Fibroblast of peridontal ligament (primary cell): ENCODE data around the gene MEIOSIN.

ENCODE experiments used
- DNase-seq: peaks from one replicate; pipeline ENCODE4 v3.0.0-alpha.2; 2010; ENCODE audit errors: extremely low read depth

MEIOSIN gene

DNA sequence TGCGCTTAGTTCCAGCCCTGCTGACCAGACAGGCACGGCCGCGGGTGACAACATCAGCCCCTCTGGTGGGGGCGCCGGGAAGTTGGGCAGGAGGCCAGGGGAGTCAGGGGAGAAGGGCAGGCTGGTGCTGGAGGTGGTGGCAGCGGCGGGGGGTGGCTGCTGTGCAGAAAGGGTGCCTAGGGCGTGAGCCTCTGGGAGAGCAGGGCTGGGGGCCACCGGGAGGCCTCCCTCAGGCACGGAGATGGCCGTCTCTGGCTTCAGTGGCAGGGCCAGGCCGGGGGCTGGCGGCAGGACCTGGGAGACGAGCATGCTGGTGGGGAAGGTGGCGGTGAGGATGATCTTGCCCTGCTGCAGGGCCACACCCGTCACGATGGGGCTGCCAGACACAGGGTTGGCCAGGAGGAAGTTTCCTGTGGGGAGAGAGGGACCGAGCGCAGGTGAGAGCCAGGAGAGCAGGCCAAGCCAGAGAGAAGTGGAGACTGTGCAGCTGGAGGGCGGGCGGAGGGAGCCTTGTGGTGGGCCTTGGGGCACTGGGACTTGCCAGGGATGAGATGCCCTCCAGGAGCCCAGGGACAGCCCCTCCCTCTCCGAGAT is 32.6 kb downstream of the MEIOSIN start:
- no peak for DNase-seq

DNA sequence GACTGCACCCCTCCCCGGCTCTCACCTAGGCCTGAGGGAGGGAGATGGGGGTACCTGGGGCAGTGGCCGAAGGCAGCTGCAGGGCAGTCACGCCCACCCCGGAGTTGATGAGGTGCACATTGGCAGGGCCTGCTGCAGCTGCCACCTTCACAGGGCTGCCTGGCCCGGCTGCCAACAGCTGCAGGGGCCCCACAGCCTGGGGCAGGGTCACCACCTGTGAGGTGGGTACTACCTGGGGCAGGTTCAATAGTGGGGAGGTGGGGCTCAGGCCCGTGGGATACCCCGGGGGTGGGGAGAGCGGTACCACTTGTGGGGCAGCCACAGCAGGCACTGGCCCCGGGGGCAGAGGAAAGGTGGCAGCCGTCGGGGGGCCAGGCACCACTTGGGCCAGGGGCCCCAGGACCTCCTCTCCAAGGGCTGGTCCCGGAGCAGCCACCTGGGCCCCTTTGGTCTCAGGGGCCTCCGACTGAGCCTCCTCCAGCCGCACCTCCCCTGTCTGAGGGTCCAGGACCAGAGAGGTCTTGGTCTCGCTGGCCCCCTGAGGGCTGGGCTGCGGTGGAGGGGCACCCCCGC is 33.1 kb downstream of the MEIOSIN start:
- DNase-seq: no peak

DNA sequence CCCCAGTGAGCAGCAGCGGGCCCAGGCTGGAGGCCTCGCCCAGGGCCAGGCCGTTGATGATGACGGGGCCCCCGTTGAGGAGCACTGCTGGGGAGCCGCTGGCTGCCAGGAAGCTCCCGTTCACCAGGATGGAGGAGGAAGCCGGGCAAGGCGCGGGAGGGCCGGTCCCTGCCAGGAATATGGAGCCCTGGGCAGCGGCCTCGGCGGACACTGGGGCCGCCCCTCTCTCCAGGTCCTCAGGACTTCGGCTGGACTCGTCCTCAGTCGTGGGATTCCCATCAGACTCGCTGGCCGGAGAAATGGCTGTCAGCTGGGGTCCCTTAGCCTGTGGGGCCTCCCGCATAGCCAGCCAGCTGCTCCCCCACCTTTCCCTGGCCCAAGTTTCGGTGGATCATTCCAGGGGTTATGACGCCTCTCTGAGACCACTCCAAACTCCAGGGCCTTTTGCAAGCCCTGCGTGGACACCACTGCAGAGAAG is 33.7 kb downstream of the MEIOSIN start:
- no peak for DNase-seq

DNA sequence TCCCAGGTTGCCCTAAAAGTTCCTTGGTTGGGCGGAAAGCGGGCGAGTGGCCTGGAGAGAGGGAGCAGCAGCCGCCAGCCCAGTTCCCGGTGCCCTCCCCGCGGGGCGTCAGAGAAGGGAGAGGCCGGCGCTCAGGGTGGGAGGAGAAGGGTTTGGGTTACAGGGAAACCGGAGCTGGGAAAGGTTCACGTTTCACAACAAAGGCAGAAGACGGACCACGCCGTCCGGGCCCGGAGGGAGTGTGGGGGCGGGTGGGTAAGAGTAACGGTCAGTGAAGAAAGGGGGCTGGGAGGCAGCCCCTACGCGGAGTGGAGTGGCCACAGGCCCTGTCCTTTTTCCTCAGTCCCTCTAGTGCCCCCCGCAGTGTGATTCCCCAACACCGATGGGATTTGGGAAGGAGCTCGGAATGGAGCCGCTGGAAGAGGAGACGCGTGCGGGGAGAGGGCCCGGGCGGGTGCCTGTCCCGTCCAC is 34.2 kb downstream of the MEIOSIN start:
- peak; percentile 83 for DNase-seq

DNA sequence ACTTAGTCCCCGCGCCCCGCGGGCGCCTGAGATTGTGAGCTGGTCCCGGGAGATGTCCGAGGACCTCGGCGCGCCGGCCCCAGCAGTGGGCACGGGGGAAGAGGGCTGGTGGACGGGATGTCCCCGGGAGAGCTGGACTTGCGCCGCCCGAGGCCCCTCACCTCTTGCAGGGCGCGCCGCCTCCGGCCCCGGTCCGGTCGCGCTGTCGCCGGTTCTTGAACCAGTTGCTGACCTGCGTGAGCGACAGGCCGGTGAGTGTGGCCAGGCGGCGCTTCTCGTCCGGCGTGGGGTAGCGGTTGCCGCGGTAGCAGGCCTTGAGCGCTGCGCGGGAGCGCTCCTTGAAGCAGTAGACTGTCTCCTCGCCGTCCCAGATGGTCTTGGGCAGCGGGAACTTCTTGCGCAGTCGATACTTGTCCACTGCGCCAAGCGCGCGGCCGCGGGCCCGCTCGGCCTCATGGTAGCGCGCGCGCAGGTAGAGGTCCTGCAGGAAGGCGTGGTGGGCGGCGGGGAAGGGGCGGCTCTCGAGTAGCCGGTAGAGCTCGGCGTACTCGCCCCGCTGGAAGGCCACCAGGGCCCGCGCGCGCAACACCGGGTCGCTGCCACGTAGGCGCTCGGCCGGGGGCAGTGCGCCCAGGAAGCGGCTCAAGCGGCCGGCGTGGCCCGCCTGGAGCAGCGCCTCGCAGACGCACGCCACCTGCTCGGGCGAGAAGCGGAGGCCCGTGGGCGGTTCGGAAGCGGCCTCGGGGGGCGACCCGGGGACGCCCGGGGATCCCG is 34.8 kb downstream of the MEIOSIN start:
- peak; percentile 59 for DNase-seq

DNA sequence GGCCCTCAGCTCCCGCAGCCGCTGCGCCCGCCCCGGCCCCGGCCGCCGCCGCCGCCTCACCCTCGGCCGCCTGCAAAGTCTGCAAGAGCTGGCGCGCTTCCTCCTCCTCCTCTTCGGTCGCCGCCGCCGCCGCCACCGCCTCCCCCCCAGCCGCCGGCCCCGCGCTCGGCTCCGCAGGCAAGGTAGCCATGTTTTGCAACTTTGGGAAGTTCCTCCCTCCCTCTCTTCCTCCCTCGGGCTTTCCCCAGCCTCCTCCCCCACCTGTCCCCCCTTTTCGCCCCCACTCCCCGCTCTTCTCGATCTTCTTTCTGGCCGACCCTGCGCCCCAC is 35.4 kb downstream of the MEIOSIN start:
- DNase-seq: no peak

DNA sequence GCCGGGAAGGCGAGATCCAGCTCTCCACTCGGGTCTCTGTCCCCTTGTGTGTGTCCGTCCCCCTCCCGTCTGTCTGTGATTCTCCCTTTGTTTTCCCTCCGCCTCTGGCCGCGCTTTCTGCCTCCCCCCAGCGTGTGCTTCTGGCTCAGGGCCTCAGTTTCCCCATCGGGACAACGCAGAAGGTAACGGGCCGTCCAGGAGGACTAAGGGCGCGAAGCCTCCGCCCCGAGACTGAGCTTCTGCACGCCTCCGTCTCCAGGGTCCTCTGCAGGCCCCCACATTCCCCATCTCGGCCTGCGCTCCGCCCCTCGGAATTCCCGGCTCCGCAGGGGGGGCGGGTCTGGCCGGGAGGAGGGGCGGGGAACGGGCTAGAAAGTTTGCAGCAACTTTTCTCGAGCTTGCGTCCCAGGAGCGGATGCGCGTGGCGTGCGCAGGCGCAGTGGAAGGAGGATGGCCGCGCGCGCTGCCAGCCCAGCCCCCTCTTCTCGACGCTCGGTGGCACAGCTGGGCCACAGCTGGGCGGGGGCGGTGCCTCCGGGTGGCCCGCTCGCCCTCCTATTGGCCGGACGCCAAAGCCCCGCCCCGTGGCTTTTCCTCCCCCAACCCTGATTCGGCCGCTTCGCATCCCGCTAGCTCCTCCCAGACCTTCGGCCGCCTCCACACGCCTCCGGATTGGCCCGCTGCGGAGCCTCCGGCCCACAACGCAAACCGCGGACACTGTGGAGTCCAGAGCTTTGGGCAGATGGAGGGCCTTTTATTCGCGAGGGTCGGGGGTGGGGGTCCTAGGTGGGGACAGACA is 35.9 kb downstream of the MEIOSIN start, which contains the start of gene SIX5:
TSS of gene SIX5 (minus strand) at position 269 of the 799 bp plus-strand sequence. CDS start 408 bp downstream, outside the sequence.
- peak; percentile 96 for DNase-seq

DNA sequence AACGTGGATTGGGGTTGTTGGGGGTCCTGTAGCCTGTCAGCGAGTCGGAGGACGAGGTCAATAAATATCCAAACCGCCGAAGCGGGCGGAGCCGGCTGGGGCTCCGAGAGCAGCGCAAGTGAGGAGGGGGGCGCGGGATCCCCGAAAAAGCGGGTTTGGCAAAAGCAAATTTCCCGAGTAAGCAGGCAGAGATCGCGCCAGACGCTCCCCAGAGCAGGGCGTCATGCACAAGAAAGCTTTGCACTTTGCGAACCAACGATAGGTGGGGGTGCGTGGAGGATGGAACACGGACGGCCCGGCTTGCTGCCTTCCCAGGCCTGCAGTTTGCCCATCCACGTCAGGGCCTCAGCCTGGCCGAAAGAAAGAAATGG is 36.6 kb downstream of the MEIOSIN start:
- peak; percentile 37 for DNase-seq

DNA sequence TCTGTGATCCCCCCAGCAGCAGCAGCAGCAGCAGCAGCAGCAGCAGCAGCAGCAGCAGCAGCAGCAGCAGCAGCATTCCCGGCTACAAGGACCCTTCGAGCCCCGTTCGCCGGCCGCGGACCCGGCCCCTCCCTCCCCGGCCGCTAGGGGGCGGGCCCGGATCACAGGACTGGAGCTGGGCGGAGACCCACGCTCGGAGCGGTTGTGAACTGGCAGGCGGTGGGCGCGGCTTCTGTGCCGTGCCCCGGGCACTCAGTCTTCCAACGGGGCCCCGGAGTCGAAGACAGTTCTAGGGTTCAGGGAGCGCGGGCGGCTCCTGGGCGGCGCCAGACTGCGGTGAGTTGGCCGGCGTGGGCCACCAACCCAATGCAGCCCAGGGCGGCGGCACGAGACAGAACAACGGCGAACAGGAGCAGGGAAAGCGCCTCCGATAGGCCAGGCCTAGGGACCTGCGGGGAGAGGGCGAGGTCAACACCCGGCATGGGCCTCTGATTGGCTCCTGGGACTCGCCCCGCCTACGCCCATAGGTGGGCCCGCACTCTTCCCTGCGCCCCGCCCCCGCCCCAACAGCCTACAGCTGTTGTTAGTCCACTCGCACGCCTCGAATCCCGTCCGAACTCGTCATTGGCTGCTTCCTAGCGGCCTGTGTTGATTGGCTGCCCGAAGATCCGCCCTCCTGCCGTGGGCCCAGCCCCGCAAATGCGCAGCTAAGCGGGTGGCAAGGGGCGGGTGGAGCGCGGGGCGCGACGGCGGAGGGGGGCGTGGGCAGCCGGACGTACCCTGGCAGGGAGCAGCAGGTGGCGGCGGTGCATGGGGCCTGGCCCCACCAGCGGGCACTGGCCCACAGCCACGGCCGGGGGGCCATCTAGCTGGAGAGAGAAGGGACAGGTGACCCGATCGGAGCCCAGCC is 37.2 kb downstream of the MEIOSIN start:
- peak; percentile 96 for DNase-seq

DNA sequence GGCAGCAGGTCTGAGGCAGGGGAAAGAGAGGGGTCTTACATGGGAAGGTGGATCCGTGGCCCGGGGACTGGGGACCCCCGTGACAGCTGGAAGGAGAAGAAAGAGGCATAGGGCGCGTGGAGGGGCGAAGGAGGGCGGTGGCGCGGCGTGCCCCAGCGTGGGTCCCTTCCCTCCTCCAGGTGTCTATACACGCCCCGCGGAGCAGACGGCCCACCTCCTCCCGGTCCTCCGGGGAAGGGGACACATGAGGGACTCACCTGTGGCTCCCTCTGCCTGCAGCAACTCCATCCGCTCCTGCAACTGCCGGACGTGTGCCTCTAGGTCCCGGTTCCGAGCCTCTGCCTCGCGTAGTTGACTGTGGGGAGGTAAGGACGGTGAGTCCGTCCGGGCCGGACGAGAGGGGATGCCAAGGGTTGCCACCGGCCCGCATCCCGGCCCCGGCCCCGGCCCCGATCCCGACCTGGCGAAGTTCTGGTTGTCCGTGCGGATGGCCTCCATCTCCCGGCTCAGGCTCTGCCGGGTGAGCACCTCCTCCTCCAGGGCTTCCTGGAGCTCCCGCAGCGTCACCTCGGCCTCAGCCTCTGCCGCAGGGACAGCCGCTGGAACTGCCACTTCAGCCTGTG is 38.2 kb downstream of the MEIOSIN start:
- DNase-seq: no peak

DNA sequence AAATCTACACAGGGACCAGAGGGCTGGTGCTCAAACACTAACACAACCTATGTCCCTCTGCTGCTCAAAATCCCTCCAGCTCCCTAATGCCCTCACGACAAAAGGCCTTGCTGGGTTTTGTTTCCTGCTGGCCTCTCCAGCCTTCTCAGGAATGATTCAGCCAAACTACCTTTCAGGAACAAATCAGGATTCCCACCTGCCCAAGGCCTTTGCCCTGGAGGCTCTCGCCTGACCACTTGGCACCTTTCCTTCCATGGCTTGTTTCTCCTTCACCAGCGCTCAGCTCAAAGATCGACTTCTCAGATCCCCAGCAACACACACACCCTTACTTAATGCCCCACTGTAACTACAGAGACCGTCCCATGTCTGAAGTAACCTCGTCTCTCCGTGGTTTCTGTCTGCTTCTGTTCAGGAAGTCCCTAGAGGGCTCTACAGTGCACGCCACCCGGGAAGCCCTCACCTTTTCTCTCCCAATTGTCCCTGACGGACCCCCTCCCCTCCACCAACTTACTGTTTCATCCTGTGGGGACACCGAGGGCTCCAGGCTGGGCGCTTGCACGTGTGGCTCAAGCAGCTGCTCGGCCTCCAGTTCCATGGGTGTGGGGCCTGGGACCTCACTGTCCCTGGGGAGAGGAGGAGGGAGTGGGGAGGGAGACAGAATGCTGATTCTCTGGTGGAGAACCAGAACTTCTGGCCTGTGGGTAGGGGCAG is 39.0 kb downstream of the MEIOSIN start:
- DNase-seq: no peak

DNA sequence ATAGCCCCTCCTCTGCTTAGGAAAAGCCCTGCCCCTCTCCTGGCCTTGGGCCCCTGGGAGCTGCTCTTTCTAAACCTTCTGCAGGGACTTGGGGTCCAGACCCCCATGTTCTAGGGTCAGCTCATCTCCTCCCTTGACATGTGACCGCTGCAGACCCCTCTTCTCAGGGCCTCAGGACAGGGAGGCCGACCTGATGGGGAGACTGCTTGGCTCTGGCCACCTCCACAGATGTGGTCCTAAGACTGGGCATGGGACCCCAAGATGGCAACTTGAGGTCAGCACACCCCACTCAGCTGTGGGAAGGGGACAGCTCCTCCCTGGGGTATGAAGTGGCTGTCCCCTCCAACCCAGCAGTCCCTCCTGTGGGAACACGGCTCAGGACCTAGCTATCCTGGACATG is 39.7 kb downstream of the MEIOSIN start:
- DNase-seq: no peak

DNA sequence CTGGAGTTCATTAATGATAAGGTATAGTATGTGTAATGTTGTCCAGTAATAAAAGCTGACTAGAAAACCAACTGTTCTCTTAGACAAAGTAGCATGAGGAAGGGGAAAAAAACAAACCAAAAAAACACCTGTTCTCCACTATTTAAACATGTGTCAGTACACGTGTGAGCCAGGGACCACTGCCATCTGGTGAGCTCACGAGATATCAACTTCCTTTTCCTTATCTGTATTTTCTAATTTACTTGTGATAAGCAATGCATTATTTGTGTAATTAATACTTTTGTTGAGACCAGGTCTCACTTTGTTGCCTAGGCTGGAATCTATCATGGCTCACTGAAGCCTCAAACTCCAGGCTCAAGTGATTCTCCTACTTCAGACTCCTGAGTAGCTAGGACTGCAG is 40.1 kb downstream of the MEIOSIN start:
- no peak for DNase-seq

DNA sequence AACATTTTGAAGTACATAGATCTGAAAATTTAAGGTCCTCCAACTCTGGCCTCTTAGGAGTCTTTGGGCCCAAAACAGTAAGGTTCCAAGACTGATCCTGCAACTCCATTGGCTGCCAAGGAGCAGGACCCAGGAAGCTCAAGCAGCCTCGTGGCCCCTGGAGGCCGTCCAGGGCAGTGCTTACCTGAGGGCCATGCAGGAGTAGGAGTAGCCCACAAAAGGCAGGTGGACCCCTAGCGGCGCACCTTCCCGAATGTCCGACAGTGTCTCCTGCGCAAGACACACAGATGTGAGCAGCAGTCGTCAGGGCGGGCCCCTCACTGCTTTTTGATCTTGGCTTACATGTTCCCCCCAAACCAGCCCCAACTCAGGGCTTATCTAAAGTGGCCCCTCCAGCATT is 41.5 kb downstream of the MEIOSIN start:
- DNase-seq: no peak

DNA sequence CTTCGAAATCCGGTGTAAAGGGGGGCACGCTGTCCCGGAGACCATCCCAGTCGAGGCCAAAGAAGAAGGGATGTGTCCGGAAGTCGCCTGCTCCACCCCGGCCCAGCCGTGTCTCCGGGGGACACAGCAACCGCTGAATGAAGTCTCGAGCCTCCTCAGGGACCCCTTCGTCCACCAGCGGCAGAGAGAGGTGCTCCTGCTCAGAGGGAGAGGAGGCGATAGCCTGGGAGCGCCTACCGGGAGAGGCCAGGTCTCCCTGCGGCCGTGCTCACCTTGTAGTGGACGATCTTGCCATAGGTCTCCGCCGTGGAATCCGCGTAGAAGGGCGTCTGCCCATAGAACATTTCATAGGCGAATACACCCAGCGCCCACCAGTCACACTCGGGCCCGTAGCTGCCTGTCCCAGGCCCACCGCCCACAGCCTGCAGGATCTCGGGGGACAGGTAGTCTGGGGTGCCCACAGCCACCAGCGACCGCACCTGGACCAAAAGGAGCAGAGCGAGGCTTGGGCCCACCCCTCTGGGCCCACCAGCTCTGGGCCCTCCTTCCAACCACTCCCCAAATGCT is 44.2 kb downstream of the MEIOSIN start:
- no peak for DNase-seq

DNA sequence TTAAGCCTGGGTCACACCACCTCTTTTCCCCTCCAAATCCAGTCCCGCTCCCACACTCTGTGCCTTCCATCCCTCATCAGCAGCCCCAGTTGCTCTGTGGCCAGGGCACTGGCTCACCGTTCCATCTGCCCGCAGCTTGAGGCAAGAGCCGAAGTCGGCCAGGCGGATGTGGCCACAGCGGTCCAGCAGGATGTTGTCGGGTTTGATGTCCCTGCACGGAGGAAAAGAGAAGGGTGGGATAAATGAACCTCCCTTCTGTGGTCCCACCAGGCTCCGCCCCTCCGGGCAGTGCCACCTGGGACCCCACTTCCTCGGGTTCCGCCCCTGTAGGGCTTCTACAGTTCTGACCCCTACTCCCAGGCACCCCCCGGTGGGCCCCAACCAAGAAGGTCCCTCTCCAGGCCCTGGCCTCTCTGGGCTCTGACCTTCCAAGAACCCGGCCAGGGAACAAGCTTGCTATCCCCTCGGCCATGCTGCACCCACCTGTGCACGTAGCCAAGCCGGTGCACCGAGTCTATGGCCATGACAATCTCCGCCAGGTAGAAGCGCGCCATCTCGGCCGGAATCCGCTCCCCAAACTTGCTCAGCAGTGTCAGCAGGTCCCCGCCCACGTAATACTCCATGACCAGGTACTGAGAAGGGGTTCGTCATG is 44.9 kb downstream of the MEIOSIN start:
- no peak for DNase-seq

DNA sequence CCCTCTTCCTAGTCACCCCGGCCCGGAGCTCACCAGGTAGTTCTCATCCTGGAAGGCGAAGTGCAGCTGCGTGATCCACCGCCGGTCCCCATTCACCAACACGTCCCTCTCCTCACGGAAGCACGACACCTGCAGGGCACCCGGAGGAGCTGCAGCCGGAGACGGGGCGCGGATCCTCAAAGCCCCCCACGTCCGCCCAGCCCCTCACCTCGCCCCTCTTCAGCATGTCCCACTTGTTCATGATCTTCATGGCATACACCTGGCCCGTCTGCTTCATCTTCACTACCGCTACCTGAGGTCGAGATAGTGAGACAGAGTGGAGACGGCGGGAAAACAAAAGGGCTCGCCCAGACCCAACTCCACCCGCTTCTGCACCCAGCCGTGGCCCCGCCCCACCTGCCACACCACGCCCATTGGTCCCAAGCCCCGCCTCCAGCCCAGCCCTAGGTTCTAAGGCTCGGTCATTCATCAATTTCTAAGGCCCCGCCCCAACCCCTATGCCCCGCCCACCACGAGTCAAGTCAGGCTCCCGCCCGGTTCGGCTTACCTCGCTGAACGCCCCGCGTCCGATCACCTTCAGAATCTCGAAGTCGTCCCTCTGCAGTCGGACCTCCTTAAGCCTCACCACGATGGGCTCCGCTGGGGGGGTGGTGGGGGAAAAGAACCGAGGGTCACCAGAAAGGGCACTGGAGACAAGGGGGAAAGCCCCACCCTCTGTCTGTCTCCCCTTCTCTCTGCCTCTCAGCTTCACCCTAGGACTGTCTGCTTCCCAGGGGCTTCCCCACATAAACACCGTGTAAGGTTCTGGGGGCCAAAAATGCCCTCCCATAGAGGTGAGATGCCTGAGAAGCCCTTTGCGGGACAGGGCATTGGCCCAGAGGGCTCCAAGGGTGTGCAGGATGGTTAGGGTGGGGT is 46.2 kb downstream of the MEIOSIN start:
- DNase-seq: no peak

DNA sequence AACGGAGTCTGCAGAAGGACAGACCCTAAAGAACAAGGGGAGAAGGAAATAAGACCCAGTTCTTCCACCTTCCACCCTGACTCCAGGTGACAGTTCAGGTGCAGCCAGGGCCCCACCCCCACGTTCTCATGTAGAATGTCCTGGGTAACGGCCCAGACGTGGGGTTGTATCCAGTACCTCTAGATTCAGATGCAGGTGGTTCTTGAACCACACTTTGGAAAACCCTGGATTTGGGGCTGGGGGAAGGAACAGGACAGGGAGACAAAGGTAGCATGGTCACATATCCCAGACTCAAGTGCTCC is 46.9 kb downstream of the MEIOSIN start:
- DNase-seq: no peak
